Cardiac fibroblast (primary cell): Measurements from ENCODE around the gene CFAP100.

Experiments
- DNase-seq, 2 donors: peaks; one replicate each; pipeline versions ENCODE4 v3.0.0 to v3.0.0-alpha.2; 2010; ENCODE audit warnings: low read depth in 2 of 2
- H3K4me3 ChIP-seq, 2 donors: replicated peaks in 1 of 2; 1 replicate in 1 of 2; 2 replicates in 1 of 2; pipeline ENCODE4 v1.5.1; 2011; ENCODE audit warnings: low read depth in 2 of 2, low read length in 2 of 2, mild to moderate bottlenecking in 2 of 2, moderate library complexity in 1 of 2
- TF ChIP-seq, protein P1 (sequence below): IDR thresholded peaks from one replicate; pipeline ENCODE4 v1.5.1; 2011; ENCODE audit warnings: low read depth, mild to moderate bottlenecking, low read length, inconsistent platforms

Gene CFAP100

GRCh38 chr3:126481808-126482502, 87.2 kb downstream of the CFAP100 start:
- DNase-seq: peak; percentile 37 to 40
- no peak overlapping the region for H3K4me3 ChIP-seq
- TF ChIP-seq, protein P1, sequence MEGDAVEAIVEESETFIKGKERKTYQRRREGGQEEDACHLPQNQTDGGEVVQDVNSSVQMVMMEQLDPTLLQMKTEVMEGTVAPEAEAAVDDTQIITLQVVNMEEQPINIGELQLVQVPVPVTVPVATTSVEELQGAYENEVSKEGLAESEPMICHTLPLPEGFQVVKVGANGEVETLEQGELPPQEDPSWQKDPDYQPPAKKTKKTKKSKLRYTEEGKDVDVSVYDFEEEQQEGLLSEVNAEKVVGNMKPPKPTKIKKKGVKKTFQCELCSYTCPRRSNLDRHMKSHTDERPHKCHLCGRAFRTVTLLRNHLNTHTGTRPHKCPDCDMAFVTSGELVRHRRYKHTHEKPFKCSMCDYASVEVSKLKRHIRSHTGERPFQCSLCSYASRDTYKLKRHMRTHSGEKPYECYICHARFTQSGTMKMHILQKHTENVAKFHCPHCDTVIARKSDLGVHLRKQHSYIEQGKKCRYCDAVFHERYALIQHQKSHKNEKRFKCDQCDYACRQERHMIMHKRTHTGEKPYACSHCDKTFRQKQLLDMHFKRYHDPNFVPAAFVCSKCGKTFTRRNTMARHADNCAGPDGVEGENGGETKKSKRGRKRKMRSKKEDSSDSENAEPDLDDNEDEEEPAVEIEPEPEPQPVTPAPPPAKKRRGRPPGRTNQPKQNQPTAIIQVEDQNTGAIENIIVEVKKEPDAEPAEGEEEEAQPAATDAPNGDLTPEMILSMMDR: no peak

DNA sequence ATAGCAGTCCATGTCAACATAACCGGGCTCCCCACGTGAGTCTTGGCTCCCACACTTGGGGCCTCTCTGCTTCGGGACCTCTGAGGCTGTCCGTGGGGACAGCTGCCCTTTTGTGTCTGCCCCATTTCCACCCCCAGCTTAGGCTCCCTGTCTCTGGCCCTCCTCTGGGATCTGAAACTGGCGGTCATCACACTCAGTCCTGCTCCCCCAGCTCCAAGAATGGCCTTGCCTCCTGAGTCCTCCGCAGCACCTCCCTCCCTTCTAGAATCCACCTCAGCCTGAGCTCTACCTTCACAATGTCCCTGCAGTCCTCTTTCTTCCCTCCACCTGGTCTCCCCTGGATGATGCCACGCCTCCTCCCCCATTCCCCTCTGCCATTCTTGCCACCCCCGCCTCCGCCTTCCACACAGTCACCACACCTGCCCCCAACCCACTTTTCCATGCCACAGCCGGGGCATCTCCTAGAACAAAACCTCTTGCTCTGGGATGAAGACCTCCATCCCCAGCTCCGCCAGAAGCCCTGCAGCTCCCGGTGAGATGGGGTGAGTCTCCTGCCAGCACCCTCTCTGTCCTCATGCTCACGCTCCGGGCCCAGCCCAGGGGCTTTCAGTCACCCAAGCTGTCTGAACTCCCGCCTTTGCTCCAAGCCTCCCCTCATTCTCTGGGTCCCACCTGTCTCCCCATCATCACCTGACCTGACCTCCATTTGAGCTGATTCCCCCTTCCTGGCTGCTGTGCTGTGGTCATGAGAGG, 88.0 kb downstream of the CFAP100 start:
- no peak overlapping the region for H3K4me3 ChIP-seq
- TF ChIP-seq, protein P1: no peak
- DNase-seq: no peak

GRCh38 chr3:126483321-126483761, 88.6 kb downstream of the CFAP100 start:
- H3K4me3 ChIP-seq: no peak overlapping the region
- TF ChIP-seq, protein P1: no peak
- no peak for DNase-seq

DNA sequence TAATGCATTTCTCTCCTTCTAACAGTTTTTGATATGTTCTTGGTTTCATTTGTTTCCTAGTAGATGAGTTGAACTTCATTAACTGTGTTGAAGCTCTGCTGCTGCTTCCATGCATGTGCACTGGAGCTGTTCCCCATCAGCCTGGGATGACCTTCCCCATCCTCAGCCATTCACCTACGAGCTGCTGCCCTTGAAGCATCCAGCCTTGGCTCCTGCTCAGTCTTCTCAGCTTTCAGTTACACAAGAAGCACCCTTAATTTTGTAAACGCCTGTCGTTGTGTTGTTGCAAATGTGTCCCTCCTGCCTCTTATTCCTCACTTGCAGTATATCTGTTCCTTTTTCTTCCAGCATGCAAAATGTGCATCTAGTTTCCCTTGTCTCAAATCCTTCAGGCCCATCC, 89.4 kb downstream of the CFAP100 start:
- TF ChIP-seq, protein P1: no peak
- no peak for DNase-seq
- no peak overlapping the region for H3K4me3 ChIP-seq

GRCh38 chr3:126484662-126485061, 90.0 kb downstream of the CFAP100 start:
- TF ChIP-seq, protein P1: no peak
- no peak for DNase-seq
- H3K4me3 ChIP-seq: no peak overlapping the region

GRCh38 chr3:126485176-126485897, 90.6 kb downstream of the CFAP100 start:
- no peak overlapping the region for H3K4me3 ChIP-seq
- DNase-seq: no peak
- TF ChIP-seq, protein P1: no peak
